HG02798 (cell line): ENCODE results near the gene LCOR.
"Not testable (repeated sequence)": the region's sequence is repeated elsewhere in the genome, so short reads cannot be mapped to it uniquely, and the experiment has no call there.

Experiments
- ATAC-seq: cut with Tn5 transposase; IDR thresholded peaks from one replicate; pipeline ENCODE4 v1.9.1; 2021; ENCODE audit warnings: mild to moderate bottlenecking; ENCODE audit not compliant: unreplicated experiment, poor library complexity

The LCOR gene

DNA sequence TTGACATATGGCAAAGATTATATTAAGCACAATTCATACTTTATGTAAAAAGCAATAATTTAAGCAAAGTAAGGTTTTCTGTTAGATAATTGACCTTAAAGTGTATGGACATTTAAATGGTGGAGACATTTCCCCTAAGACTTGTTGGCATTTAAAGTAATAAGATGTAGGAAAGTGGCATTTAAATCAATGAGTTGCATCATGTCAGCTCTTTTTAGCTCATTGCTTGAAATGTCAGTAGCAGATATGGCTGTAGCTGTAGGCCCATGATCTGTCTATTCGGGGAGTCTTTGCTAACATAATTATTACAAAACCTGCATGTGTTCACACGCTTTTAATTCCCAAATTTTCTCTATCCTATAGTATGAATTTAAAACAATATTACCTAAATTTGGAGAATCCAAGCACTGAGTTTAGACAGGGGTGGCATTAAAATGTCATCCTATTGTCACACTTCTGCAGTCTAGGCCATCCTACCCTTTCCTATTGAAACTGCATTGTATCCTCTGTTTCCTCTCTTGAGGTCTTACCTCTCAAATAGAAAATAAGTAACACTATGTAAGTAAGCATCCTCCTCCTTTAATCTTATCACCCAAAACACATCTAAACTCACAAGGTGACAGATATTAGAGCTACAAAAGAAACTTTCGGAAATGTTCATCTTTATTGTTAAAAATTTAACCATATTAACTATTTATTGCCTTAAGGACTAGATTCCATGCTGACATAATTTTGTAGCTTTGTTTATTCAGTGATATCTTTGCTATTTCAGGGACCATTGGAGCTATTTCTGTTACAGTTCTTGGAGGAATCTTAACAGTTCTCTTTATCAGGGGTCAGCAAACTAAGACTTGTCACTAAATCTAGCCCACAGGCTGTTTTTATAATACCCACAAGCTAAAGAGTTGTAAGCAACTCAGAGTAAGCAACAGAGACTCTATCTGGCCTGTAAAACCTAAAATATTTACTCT lies 91.2 kb downstream of the LCOR start:
- no peak for ATAC-seq

DNA sequence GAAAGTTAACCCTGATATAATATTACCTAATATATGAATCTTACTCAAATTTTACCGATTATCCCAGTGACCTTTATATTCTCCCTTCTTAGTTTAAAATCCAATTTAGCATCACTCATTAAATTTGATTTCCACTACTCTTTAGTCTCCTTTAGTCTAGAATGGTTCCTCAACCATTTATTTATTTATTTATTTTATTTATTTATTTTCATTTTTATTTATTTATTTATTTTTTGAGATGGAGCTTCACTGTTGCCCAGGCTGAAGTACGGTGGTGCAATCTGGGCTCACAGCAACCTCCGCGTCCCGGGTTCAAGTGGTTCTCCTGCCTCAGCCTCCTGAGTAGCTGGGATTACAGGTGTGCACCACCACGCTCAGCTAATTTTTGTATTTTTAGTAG lies 92.8 kb downstream of the LCOR start:
- no peak for ATAC-seq

GRCh38 chr10:96930469-96930868 lies 98.4 kb downstream of the LCOR start:
- no peak for ATAC-seq

DNA sequence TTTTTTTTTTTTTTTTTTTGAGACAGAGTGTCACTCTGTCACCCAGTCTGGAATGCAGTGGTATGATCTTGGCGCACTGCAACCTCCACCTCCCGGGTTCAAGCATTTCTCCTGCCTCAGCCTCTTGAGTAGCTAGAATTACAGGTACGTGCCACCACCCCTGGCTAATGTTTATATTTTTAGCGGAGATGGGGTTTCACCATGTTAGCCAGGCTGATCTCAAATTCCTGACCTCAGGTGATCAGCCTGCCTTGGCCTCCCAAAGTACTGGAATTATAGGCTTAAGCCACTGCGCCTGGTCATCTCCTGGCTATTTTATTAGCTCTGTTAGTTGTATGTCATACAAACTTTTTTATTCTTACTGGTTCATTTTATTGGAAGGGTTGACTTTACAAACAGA lies 103.0 kb downstream of the LCOR start:
- no peak for ATAC-seq

GRCh38 chr10:96935810-96936209 lies 103.7 kb downstream of the LCOR start:
- no peak for ATAC-seq

DNA sequence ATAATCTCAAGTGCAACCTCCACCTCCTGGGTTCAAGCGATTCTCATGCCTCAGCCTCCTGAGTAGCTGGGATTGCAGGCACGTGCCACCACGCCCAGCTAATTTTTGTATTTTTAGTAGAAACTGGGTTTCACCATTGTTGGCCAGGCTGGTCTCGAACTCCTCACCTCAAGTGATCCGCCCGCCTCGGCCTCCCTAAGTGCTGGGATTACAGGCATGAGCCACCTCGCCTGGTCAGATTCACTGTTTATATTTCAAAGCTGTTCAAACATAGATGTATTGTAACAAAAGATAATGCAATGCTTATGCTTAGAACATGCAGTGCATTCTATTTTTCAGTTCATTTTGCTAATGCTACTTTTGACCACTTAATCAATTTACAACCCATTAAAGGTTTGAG lies 111.1 kb downstream of the LCOR start:
- ATAC-seq, result not testable (repeated sequence)

GRCh38 chr10:96947036-96947435 lies 114.9 kb downstream of the LCOR start:
- ATAC-seq, result no peak

- no peak for ATAC-seq
Observed at GRCh38 chr10:96949039-96949683, 117.1 kb downstream of the LCOR start.

DNA sequence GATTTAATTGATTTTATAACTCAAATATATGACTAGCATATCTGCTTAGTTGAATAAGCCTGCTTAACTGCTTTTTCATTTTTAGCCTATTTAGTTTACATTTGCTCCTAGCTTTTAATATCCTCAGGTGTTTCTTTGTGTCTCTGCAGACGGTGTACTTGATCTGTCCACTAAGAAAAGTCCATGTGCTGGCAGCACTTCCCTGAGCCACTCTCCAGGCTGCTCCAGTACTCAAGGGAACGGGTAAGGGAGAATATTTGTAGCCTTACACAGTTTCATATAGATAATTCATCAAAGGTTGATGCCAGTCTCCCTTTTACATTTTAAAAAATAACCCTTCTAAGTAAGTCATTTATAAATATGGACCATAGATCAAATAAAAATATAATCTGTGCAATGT lies 119.9 kb downstream of the LCOR start:
- ATAC-seq, result no peak

- no peak for ATAC-seq
Observed at GRCh38 chr10:96955794-96956193, 123.7 kb downstream of the LCOR start.

- ATAC-seq, result no peak
Observed at GRCh38 chr10:96958071-96958470, 126.0 kb downstream of the LCOR start.

DNA sequence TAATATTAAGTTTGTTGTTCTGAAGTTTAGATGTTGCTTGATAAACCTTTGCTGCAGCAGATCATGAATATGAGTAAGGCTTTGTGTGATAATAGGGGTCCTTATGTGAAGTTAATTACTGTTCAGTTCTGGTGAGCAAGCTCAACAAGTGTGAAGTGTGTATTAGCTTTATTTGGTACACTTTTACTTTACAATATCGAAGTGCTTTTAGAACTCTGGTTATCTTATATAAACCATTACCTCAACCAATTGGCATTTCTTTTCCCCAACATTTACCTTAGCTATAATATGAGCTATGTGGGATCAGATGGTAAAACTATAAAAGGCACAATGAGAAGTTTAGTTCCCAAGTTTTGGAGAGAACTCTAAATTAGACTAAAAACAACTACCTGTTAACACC lies 127.6 kb downstream of the LCOR start:
- no peak for ATAC-seq

GRCh38 chr10:96960872-96961271 lies 128.8 kb downstream of the LCOR start:
- ATAC-seq, result no peak

- no peak for ATAC-seq
Observed at GRCh38 chr10:96964131-96964530, 132.0 kb downstream of the LCOR start.

DNA sequence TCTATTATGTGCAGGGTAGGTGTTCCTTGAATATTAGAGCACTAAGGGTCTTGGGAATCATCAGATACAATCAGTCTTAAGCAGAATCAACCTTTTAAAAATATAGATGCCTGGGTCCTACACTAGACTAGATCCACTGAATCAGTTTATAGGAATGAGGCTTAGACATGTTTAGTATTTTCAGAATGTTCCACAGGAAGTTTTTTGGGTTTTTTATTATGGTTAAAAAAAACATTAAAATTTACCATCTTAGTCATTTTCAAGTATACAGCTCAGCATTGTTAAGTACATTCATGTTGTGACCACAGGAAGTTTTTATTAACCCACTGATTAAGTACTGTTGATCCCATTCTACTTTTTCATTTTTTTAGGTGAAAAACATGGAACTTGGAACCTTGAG lies 135.7 kb downstream of the LCOR start:
- no peak for ATAC-seq

GRCh38 chr10:96968682-96969423 lies 136.8 kb downstream of the LCOR start:
- ATAC-seq, result no peak

GRCh38 chr10:96971324-96971723 lies 139.2 kb downstream of the LCOR start:
- no peak for ATAC-seq

DNA sequence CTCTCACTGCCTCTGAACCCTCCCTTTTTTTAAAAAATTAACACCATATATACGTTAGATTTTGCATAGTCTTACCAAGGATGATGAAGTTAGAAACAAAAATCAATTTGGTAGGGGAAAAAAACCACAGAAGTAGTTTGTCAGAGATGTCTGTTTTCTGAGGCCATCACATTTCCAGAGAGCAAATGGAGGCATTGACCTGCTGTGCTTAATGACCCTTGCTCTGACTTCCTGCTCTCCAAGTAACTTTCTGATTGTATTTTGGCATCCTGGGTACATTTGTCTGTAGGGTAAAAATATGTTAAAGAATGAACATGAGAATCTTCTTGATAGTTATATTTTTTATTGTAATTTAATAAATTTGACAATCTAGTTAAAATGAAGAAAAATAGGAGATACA lies 140.2 kb downstream of the LCOR start:
- ATAC-seq, result no peak

DNA sequence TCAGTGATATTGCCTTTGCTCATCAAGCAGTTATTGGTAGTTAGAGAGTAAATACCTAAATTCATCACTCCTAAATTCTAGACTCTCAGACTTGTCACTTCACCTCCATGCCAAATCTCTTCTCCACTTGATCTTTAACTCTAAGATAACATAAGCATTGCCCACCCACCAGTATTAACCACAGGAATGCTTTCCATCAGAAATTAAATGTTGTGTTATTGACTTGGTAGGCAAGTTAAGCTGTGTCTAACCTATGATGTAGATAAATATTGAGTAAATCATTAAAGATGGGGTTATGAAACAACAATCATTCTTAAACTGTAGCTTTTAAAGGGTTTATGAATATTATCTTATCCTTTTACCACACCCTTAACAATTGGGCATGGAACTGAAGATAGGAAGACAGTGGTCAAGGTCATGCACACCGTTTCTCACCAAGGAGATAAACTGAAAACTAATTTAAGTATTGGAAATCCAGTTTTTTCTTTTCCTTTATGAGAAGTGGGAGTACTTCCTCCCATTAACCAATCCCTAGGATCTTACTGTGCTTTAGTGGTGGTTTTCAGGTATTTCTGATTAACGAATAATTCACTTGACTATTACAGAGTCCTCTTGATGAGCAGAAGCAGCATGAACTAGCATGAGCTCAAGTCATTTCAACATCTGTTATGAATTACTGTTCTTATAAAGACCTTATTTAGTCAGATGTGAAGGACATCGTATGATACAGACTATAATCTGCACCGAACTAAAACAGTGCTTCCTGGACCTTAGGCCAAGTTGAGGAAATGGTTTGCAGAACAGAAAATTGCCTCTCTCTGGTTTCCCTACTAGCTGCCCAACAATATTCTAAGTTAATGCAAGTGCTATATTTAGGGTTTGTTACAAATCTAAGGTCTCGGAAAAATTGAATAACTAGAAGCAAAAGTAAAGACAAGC lies 142.0 kb downstream of the LCOR start:
- ATAC-seq, result no peak

DNA sequence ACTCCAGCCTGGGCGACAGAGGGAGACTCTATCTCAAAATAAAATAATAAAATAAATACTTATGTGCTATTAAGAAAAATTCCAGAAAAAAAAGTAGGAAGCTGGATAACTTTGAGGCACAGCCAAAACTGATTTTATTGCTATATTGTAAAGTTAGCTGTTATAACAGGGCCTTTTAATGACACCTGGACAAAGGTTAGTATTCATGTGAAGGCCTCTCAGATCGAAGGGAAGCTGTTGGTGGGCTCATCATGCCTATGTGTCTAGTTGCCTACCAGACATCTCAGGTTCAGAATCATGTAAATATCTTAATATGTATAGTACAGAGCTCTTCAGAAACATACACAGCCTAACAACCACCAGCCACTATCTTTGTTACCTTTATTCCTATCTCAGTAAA lies 143.0 kb downstream of the LCOR start:
- ATAC-seq, result no peak
